ENCODE data around the gene PUM2.

The PUM2 gene

GRCh38 chr2:20231598-20232026 lies 119.0 kb downstream of the PUM2 start:
- no peak for DNase-seq

- no peak for DNase-seq
Observed at GRCh38 chr2:20231159-20231558, 119.5 kb downstream of the PUM2 start.

GRCh38 chr2:20230114-20230425 lies 120.6 kb downstream of the PUM2 start:
- no peak for DNase-seq

GRCh38 chr2:20229322-20230113 lies 121.1 kb downstream of the PUM2 start:
- DNase-seq: no peak

- DNase-seq: no peak
Observed at GRCh38 chr2:20227894-20228505, 122.6 kb downstream of the PUM2 start.

GRCh38 chr2:20226152-20226545 lies 124.5 kb downstream of the PUM2 start:
- no peak for DNase-seq

GRCh38 chr2:20225294-20226151 lies 125.1 kb downstream of the PUM2 start:
- DNase-seq: peak in 3 of 14 donors; percentile 6 to 53 (median 19)

- peak in 1 of 14 donors; percentile 15 for DNase-seq
Observed at GRCh38 chr2:20224716-20225293, 125.8 kb downstream of the PUM2 start, which contains the start of gene SDC1. Gene SDC1 (minus strand): TSS chr2:20225130. CDS start chr2:20224867, 263 bp downstream.

GRCh38 chr2:20224164-20224715 lies 126.4 kb downstream of the PUM2 start:
- DNase-seq: no peak

GRCh38 chr2:20223407-20224163 lies 127.1 kb downstream of the PUM2 start:
- DNase-seq: no peak

GRCh38 chr2:20222769-20223406 lies 127.8 kb downstream of the PUM2 start:
- no peak for DNase-seq

- DNase-seq: no peak
Observed at GRCh38 chr2:20222014-20222768, 128.5 kb downstream of the PUM2 start.

- DNase-seq: no peak
Observed at GRCh38 chr2:20221555-20221973, 129.1 kb downstream of the PUM2 start.

GRCh38 chr2:20220806-20221554 lies 129.7 kb downstream of the PUM2 start:
- no peak for DNase-seq

- no peak for DNase-seq
Observed at GRCh38 chr2:20219763-20220380, 130.8 kb downstream of the PUM2 start.

GRCh38 chr2:20218331-20219320 lies 132.0 kb downstream of the PUM2 start:
- no peak for DNase-seq

GRCh38 chr2:20217041-20217970 lies 133.3 kb downstream of the PUM2 start:
- no peak for DNase-seq
